Measurements from ENCODE around the gene TRIM3. TPM values are rescaled to one million over a fixed set of nuclear protein-coding genes. Genes with fewer than 3 reads are reported as not detected.

TRIM3 gene
- total RNA-seq, 1 donor from 2014 or later, result 65.4 TPM

DNA sequence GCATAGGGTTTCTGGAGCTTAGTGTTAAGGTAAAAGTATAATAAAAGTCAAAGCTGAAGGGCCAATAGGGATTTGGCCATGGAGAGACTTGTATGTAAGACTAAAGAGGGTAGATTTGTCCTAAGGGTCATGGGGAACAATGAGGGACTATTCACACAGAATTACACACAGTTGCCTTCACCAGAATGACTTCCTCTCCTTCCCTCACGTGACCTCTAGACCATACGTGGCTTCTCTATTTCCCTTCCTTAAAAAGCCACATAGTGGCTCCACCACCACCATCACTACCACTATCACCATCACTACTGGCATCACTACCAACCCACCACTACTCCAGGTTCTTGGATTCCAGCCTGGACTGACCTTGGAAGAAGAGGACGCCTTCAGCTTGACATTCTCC is 35.7 kb downstream of the TRIM3 start:
- no peak for DNase-seq

DNA sequence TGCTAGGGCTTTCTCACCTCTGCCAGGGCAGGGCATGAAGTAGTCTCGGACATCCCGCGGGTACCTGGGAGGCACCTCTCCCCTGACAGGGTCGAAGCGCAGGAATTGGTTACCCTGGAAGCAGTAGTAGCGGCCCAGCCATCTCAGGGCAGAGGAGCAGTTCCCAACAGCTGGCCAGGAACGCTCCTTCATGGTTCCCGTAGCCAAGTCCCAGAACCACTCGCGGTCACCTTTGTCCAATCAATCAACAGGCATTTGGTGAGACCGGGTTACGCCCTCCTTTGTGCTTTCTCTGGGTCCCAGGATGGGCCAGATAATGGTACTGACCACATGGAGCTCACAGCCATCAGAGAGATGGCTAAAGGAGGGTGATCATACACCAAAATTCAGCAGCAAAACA is 36.3 kb downstream of the TRIM3 start:
- DNase-seq, result no peak

DNA sequence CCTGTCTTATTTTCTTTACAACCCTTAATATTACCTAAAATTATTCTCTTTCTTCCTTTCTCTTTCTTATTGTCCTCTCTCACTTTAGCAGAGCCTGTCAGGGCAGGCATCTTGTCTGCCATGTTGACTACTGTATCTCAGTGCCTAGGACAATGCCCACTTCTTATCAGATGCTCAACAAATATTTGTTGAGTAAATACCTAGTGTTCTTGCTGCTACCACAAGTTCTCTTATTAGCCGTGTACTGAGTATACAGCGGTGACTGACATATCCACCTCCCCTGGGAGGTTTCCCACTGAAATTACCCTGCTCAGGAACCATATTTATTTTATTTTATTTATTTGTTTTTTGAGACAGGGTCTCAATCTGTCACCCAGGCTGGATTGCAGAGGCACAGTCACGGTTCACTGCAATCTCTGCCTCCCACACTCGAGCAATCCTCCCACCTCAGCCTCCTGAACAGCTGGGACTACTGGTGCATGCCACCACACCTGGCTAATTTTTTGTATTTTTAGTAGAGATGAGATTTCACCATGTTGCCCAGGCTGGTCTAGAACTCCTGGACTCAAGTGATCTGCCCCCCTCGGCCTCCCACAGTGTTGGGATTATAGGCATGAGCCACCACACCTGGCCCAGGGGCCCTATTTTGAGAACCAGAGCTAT is 39.6 kb downstream of the TRIM3 start:
- DNase-seq, result no peak

DNA sequence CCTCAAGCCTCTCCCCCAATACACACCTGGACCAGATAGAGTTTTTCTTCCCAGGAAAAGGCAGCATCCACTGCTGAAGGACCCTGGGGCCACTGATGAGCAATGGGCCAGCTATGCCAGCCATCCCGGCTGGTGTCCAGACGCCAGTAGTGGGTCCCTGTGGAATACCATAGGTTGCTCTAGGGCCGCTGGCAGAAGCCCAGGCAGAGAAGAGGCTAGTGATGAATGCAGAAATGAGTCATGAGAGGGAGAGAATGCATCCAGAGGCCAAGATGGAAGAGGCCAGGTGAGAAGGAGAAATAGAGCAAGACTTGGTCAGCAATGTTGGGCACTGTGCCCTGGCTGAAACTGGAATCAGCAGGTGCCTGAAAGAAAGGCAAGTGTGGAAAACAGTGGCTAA is 41.9 kb downstream of the TRIM3 start:
- no peak for DNase-seq

DNA sequence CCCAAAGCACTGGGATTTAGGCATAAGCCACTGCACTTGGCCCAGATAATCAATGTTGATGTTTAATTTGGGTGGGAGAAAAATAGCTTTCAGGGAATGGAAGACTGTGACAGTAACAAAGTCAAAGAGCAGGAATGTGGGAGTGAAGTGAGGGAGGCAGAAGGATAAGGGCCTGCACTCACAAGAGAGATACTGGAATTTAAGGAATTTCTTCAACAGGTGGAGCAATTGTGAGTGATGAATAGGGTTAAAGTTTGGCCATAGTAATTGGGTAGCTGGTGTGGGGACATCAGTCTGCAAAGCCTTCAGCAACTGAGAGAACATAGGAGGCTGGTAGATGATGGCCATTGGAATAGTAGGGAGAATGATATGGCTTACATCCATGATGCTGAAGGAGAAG is 46.2 kb downstream of the TRIM3 start:
- no peak for DNase-seq

DNA sequence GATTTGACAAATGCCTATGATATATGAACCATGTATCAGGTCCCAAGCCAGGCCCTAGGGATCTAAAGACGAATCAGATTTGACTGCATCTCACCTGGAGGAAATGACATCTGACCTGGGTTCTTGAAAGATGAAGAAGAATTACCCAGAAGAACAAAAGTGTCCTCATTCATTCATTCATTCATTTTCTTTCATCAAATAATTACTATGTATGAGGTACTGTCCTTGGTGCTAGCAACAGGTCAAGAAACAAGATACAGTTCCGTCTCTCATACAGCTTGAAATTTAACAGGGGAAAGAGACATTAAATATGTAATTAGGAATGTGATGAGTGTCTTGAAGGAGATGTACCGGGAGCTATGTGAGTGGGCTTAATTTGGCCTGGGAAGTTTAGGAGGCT is 53.1 kb downstream of the TRIM3 start:
- DNase-seq, result no peak

DNA sequence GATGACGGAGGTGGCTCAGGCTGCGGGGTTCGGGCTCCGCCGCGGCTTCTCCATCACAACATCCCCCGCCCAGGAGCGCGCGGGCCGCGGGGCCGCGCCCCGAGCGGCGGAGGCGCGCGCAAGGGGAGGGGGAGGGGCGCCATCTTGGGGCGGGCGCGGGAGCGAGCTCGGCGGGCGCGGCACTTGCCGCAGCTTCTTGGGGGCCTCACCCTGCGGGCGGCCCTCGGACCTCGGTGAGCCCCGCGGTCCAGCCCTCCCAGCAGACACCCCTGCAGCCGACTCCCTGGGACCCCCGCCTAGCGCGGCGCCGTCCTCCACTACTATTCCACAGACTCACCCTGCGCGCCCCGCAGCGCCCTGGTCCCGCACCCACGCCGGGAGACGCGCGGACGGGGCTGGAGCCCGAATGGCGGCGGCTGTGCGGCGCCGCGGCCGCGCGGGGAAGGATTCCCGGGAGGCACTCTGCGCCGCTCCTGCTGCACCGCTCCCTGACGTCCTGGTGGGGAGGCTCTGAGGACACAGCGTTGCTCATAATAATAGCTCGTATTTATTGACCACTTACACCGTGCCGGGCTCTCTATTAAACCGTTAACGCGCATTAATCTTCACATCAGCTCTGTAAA is 54.6 kb downstream of the TRIM3 start, which contains the start of gene APBB1:
Gene APBB1, minus strand, starts transcription at position 86 of the 623 bp plus-strand sequence. CDS start 7,747 bp downstream, outside the sequence.
- DNase-seq, result peak; percentile 77

DNA sequence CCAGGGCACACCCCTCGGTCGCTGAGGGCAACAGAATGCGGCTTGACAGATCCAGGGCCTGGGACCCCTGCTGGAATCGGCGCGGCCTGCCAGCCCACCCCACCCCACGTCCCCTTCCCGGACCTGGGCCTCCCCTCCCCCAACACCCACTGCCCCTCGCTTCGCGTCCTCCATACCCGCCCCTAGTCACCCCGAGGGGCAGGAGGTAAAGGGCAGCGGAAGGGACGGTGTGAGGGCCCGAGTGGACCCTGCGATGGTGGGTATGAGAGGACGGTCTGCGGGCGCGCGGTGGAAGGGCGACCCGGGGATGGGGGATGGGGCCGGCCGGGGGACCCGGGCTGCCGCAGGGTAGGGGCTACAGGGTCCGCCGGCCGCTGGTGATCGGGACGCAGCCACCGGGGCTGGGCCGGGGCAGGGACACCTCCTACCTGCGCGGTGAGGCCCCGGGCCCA is 55.2 kb downstream of the TRIM3 start:
- DNase-seq, result no peak

DNA sequence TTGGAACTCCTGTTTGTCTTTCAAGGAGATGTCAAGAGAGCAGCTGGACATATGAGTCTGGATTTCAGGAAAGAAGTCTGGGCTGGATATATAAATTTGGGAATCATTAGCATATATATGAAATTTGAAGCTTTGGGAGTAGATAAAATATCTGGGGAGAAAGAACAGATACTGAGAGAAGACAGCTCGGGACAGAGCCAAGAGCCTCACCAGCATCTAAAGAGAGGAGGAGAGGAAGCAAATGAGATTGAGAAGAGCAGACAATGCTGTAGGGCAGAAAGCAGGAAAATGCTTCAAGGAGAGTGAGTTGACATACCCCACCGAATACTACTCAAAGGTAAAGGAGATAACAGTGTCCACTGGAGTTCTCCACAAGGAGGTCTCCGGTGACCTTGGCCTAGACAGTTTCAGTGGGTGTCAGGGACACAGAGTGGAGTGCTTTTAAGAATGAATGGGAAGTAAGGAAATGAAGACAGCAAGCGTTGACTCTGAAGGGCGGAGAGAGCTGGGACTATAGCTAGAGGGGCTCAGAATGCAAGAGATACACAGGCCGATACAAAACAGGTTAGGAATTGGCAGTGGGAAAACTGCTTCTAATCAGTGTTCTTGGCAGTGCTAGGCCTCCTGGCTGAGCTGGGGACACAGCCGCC is 55.7 kb downstream of the TRIM3 start:
- no peak for DNase-seq

DNA sequence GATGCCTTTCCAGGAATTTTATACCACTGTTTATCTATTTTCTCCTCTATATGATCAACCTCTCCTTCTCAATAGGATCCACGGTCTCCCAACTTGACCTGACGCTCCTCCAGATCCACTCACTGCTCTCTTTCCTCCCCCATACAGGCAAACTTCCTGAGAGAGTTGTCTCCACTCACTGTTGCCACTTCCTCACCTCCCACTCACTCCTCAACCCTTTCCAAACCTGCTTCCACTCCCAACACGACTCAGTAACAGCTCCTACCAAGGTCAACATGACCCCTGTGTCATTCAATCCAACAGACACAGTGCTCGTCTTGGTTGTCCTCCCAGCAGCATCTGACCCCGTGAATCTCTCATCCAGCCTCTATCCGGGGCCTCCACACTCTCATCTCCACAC is 57.9 kb downstream of the TRIM3 start:
- DNase-seq, result no peak

DNA sequence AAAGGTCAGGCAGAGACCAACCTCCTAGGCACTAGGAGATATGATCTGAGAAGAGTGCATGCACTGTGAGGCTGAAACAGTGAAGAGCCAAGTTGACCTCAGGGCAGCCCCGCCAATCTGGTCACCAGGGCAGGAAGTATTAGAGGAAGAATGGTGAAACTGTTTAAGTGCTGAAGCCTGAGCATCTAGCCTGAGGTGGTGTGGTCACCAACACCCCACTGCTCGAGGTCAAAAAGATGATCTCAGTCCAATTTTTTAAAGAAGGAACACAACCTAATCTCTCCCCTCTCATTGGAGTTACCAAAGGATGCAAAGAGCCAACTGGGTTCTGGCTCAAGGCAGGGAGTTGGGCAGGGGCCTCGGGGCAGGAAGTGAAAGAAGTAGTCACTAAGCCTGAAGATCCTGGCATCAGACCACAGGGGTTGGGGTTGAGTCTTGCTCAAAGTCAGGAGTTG is 58.8 kb downstream of the TRIM3 start:
- no peak for DNase-seq

DNA sequence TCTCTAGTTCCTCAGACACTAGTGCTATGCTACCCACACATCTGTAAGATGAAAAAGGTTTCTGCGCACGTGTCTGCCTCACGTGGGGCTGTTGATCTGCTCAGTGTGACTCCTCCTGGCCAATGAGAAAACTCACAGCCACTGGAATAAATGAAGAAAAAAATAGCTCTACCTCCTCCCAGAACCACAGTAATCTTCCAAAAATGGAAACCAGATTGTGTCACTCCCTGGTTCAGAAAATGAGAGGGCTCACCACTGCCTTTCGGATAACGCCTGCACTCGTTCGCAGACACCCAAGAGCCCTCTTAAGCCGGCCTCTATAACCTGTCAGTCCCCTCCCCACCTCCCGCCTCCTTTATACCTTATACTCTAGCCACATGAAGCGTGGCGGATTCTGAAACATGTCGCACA is 59.9 kb downstream of the TRIM3 start:
- DNase-seq, result peak; percentile 47

DNA sequence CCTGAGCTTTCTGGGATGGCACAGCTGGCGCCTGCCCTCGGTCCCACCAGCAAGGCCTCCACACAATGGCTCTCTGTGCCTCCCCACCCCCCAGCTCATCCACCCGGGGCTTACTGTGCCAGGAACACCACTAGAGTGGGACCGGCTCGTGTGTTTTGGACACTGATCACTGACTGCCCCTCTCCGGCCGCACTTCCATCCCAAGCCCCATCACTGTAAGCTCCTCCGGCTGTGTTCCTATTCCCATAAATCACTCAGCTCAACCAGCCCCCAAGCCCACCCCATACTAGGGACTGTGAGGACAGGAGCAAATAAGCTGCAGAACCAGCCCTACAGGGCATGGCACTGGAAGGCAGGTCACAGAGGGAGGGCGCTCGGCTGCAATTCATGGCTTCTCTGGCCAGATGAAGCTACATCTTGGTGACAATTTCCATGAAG is 62.1 kb downstream of the TRIM3 start:
- peak; percentile 53 for DNase-seq

DNA sequence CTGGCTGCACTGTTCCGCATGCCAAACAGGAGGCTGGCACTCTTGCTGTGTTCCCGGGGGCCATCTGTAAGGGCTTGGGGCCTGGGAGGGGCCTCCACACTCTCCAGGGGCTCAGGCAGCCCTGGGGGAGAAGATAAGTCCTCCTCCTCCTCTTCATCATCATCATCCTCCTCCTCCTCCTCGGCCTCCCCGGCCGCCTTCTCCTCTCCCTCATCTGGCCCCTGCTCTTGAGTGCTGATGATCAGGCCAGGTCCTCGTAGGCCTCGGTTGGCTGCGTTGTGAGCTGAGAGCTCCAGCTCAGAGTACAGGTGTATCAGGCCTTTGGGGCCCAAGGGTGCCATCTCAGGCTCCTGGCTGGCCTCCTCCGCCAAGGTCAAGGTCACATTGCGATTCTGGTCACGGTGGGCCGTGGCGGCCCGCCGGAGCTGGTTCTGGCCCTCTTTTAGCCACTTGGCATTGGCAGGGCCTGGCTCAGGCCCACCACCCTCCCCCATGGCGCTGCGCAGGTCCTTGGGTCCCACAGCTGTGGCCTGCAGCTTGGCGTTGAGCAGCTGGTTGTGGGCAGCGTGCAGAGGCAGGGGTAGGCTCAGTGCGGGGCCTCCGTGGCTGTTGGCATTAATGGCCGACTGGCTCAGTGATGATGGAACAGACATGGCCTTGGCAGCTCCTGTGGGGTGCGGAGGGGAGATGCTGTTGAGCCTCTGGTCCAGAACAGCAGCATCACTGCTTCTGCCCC is 62.9 kb downstream of the TRIM3 start:
- DNase-seq, result peak; percentile 33

DNA sequence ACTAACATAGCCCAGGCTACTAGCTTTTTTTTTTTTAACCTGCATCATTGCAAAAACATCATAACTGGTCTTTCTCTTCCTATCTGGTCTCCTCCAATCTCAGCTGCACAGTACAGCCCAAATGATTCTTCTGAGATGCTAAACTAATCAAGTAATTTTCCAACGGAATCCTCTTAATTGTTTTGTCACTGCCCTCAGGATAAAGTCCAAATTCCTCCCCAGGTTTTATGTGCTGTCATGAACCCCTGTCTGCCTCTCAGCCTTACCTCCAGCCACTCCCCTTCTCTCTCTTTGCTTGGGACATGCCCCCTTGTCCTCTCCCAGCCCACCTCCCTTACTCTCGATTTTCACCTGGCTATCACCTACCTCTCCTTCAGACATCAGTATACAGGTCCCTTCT is 67.4 kb downstream of the TRIM3 start:
- DNase-seq, result no peak

DNA sequence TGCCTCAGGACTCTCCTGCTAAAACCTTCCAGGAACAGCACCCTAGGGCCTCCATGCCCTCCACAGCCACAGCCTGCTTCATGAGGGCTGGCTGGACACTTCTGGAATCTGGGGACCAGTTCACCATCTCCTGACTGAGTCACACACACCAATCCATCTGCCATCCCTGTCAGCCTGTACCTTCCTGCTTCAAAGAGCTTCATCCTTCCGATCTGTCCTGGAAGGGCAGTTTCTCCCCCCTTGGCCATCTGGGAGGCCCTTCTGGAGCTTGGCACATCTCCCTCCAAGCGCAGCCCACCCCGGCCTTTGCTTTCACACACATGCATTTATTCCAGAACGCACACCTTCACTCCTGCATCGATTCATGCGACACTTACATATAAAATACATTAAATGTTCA is 67.9 kb downstream of the TRIM3 start:
- no peak for DNase-seq

DNA sequence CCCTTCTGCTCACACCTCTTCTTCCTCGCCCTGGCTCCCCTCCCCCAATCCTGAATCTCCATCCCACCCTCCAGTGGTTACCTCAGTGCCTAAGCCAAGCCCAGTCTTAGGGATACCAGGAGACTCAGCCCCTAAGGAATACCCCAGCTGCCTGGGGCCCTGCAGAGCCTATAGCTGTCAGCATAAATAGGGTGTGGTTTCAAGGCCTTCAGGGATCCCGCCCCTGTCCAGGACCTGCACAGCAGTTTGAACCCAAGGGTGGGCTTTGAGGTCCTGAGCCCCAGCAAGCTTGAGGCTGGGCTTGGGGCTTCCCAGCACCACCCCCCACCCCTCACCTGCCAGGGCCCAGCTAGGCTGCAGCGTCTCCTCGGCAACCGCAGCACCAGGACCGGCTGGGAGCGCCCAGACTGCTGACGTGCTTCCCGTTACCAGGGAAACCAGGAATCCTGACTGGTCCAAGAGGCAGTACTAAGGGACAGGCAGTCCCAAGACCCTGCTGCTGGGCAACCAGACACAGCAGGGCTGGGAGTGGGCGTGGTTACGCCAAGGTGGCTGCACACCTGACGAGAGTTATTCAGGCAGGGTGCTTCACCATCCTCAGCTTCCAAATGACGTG is 68.6 kb downstream of the TRIM3 start:
- DNase-seq, result peak; percentile 66

DNA sequence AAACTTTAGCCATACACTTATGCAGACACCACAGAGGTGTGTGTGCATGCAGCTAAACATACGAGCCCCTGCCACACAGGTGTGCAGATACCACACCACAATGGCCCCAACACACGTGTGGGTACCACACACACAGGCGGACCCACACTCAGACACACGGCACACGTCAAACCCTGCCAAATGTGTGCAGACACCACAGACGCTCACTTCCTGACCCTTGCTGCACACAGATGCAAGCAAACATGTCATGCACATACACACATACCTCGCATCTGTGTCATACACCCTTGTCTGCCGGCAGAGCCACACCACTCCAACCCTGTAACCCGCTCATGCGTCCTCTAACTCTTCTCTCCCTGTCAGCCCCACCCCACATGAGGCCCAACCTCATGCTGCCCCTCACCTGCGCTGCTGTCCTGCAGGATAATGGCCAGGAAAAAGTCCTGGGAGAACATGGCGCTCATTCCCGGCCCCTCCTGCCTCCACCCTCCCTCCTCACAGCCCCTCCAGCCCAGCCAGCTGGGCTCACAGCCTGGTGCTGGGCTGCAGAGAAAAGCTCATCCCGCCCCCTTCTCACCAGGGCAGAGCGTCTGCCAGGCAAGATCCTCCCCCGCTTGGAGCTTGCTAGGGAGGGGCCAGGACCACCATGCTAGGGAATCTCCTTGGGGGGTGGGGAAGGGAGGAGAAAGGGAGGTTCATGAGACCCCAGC is 69.2 kb downstream of the TRIM3 start:
- DNase-seq, result peak; percentile 58

DNA sequence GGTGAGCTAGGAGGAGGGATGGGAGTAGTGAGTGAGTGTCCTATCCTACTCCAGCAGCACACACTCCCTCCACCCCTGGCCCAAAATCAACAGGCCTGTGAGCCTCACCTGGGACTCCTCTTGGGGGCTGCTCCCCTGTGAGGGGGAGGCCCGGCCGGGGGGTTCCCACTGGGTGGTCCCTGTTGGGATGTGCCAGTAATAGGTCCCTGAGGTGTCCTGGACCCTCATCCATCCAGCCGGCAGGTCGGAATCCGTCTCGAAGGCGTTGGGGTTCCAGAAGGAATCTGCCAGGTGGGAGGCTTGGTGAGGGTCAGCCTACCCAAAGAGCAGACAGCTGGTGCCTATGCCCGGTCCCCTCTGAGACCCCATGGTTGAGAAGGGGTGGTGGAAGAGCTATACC is 70.2 kb downstream of the TRIM3 start:
- no peak for DNase-seq

DNA sequence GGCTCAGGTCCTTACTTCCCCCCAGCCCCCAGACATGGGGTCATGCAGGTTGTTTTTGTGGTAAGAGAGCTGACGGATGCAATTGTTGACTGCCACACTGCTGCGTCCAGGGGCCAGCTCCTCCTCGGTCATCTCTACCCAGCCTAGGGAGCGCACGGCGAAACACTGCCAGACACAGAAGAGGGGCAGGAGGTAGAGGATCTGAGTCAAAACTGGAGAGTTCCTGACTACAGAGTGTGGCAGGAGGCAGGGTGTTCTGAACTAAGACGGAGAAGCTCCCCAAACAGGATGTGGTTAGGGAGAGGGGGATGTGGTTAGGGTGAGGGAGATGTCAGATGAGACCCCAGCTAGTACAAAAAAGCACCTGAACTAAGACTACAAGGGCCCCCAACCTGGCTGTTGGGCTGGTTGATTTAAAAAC is 71.2 kb downstream of the TRIM3 start:
- DNase-seq, result no peak

DNA sequence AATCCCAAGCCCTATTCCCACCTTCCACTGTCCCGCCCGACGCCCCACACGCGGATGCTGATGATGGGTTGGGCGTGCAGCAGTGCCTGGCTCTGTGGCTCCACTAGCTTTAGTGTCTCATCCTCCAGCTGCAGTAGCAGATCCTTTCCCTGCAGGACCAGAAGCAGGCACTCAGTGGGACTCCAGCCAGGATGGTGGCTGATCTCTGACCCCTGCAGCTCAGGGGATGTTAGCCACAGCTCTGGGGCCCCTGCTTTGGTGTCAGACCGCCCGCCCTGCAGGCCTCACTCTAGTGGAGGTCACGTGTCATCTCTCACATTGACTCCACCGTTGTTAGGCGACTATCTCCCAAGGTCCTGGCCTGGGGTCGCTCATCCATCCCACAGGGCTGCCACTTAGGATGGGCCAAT is 71.7 kb downstream of the TRIM3 start:
- DNase-seq, result no peak

DNA sequence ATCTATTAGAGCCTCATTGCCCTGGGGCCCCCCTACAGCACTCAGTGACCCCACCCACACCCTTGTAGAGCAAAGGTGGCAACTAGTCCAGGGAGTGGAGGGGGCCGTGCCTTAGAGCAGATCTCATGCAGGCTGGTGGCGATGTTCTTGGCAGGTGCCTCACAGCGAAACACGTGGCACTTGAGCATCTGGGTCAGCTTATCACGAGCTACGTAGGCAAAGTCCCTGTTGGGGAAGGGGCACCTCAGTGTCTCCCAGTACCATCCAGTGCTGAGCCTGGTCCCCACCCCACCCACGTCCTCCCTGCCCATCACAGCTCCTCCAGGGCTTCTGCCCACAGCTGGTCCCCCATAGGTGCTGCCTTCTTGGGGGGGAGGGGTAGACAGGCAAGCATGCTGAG is 72.3 kb downstream of the TRIM3 start:
- DNase-seq, result no peak

Measured in occipital lobe (tissue), 2 donors.